ENCODE measurements around the gene SLC5A5. TPM values are rescaled to one million over a fixed set of nuclear protein-coding genes. Genes with fewer than 3 reads are reported as not detected.

SLC5A5 gene
- 0.18 TPM for total RNA-seq
- long read RNA-seq = 0 reads

- DNase-seq = no peak
- Histone ChIP-seq H3K9me3 (no peaks in the 10 kb centered on the region), H3K27me3 (ENCODE audit: low read depth) (peaks cover 58% of the 10 kb centered on the region), H3K36me3 (no peaks in the 10 kb centered on the region), H3K4me1 (peaks cover 26% of the 10 kb centered on the region), H3K27ac (no peak within 1 kb of the TSS), H3K4me3 (peak within 1 kb of the TSS; percentile 32)
- TF ChIP-seq CTCF (IDR thresholded peaks at IDR 0.05) = no peak
- intact Hi-C loops (cut with DNase I) = no loop called here
- no peak for ATAC-seq
These were observed at the start of gene SLC5A5 for GRCh38 chr19:17871878-17872250. SLC5A5 (plus strand) TSS chr19:17871945; CDS start chr19:17872320, 375 bp downstream.

DNA sequence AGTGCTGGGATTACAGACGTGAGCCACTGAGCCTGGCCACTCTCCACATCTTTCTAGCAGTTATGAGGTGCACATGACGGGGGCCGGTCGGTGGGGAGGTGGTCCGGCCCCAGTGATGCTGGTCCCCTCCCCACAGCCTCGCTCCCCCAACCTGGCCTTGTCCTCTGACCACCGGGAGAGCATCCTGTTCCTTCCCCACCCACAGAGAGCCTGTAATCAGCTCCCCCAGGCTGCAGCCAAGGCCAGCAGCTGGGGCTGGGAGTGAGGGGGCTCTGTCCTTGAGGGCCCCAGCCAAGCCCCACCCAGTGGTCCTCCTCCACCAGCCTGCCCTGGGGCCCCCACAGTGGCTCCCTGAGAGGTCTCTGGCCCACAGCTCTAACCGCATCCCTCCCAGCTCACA lies 47.4 kb upstream of the SLC5A5 start:
- no peak for ATAC-seq

DNA sequence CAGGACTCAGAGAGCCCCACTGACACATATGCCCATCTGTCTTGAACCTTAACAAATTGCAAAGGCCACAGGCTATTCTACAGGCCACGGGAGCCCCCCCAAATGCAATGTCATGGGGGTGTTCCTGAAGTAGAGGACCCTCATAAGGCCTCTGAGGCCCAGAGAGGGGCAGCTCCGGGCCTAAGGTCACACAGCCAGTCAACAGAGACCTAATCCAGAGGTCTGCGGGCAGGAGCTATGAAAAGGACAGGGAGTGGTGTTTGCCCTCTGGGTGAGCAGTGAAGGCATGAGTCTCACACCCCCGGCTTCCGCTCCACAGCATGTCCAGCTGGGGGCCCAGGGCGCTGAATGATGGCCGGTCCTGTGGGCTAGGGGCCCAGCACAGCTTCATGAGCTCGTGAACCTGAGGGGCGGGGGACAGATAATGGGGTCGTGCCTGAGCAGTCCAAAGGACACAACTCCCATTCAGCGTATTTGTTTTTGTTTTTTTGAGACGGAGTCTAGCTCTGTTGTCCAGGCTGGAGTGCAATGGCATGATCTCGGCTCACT lies 45.2 kb upstream of the SLC5A5 start:
- intact Hi-C loops (cut with DNase I) = no loop called here
- TF ChIP-seq CTCF (IDR thresholded peaks at IDR 0.05) = no peak
- H3K36me3 ChIP-seq = peaks cover 5% of the 10 kb centered on the region
- no peak for ATAC-seq
- H3K27ac ChIP-seq = no peak overlapping the region
- H3K4me1 ChIP-seq = peaks cover 6% of the 10 kb centered on the region
- peaks cover 22% of the 10 kb centered on the region for H3K27me3 ChIP-seq (ENCODE audit: low read depth)
- DNase-seq = no peak
- no peak overlapping the region for H3K4me3 ChIP-seq
- no peaks in the 10 kb centered on the region for H3K9me3 ChIP-seq

More for the DNA sequence above, 47.4 kb upstream of the SLC5A5 start:
- no peaks in the 10 kb centered on the region for H3K36me3 ChIP-seq
- DNase-seq = no peak
- H3K9me3 ChIP-seq = no peaks in the 10 kb centered on the region
- peaks cover 12% of the 10 kb centered on the region for H3K27me3 ChIP-seq (ENCODE audit: low read depth)
- intact Hi-C loops (cut with DNase I) = no loop called here
- TF ChIP-seq CTCF (IDR thresholded peaks at IDR 0.05) = no peak
- no peak overlapping the region for H3K4me3 ChIP-seq
- no peak overlapping the region for H3K27ac ChIP-seq
- no peaks in the 10 kb centered on the region for H3K4me1 ChIP-seq

GRCh38 chr19:17829855-17830566 lies 41.7 kb upstream of the SLC5A5 start:
- no peak for DNase-seq
- H3K27ac ChIP-seq = no peak overlapping the region
- intact Hi-C loops (cut with DNase I) = no loop called here

More at GRCh38 chr19:17829855-17830566, 41.7 kb upstream of the SLC5A5 start:
- no peak for TF ChIP-seq CTCF (IDR thresholded peaks at IDR 0.05)
- peak; percentile 9 to 16 for ATAC-seq
- H3K9me3 ChIP-seq = no peaks in the 10 kb centered on the region
- peak overlapping the region; percentile 19 for H3K4me3 ChIP-seq
- H3K27me3 ChIP-seq (ENCODE audit: low read depth) = peaks cover 14% of the 10 kb centered on the region
- peaks cover 6% of the 10 kb centered on the region for H3K4me1 ChIP-seq
- H3K36me3 ChIP-seq = peaks cover 21% of the 10 kb centered on the region

Measured in lower lobe of right lung (tissue), 2 donors.